MM.1S (cell line): ENCODE data around the gene SLC12A4.
A peak's percentile ranks its signal among the peaks of the same experiment; 100 is the strongest.

Experiments used
- DNase-seq: peaks from one replicate; pipeline ENCODE4 v3.0.0-alpha.2; 2015
- H2AFZ ChIP-seq: fragments of 300-600 bp; sonication (generic); 2 replicates; pipeline ENCODE4 v1.6.0; 2016; ENCODE audit warnings: antibody characterized with exemption, low read length
- H3F3A ChIP-seq: fragments of 300-600 bp; sonication (generic); 2 replicates; pipeline ENCODE4 v1.6.1; 2016; ENCODE audit warnings: mild to moderate bottlenecking, antibody characterized with exemption, low read length, moderate library complexity, mixed read lengths; ENCODE audit not compliant: insufficient read depth
- H3K27ac ChIP-seq: fragments of 300-600 bp; sonication (generic); 2 replicates; pipeline ENCODE4 v1.5.1; 2016; ENCODE audit warnings: mild to moderate bottlenecking, low read length
- H3K27me3 ChIP-seq: fragments of 300-600 bp; sonication (generic); replicated peaks from 2 replicates; pipeline ENCODE4 v1.6.0; 2016; ENCODE audit warnings: low read length; ENCODE audit not compliant: insufficient read depth
- H3K36me3 ChIP-seq: fragments of 300-600 bp; sonication (generic); replicated peaks from 2 replicates; pipeline ENCODE4 v1.6.1; 2016; ENCODE audit warnings: mild to moderate bottlenecking, low read length, mixed read lengths; ENCODE audit not compliant: insufficient read depth
- H3K4me1 ChIP-seq: fragments of 300-600 bp; sonication (generic); 2 replicates; pipeline ENCODE4 v1.6.1; 2016; ENCODE audit warnings: low read length, mixed read lengths
- H3K4me2 ChIP-seq: fragments of 300-600 bp; sonication (generic); 2 replicates; pipeline ENCODE4 v1.6.0; 2016; ENCODE audit warnings: low read depth, low read length
- H3K4me3 ChIP-seq: fragments of 300-600 bp; sonication (generic); 2 replicates; pipeline ENCODE4 v1.5.1; 2016; ENCODE audit warnings: low read length, mixed read lengths
- H3K79me2 ChIP-seq: fragments of 300-600 bp; sonication (generic); 2 replicates; pipeline ENCODE4 v1.6.1; 2016; ENCODE audit warnings: mixed run types, low read length, mixed read lengths
- H3K9ac ChIP-seq: fragments of 300-600 bp; sonication (generic); 2 replicates; pipeline ENCODE4 v1.6.1; 2016; ENCODE audit warnings: low read length, mixed read lengths
- H3K9me2 ChIP-seq: fragments of 300-600 bp; sonication (generic); replicated peaks from 2 replicates; pipeline ENCODE4 v1.6.1; 2016; ENCODE audit warnings: mild to moderate bottlenecking, low read length, mixed read lengths; ENCODE audit not compliant: insufficient read depth
- H3K9me3 ChIP-seq: fragments of 300-600 bp; sonication (generic); replicated peaks from 2 replicates; pipeline ENCODE4 v1.6.1; 2016; ENCODE audit warnings: mild to moderate bottlenecking, low read length, mixed read lengths; ENCODE audit not compliant: insufficient read depth
- H4K20me1 ChIP-seq: fragments of 300-600 bp; sonication (generic); 2 replicates; pipeline ENCODE4 v1.6.1; 2016; ENCODE audit warnings: mild to moderate bottlenecking, low read length, moderate library complexity, mixed read lengths; ENCODE audit not compliant: insufficient read depth
- CTCF ChIP-seq: fragments of 300-600 bp; sonication (generic); IDR thresholded peaks from 2 replicates; pipeline ENCODE4 v1.5.1; 2016; ENCODE audit warnings: antibody characterized with exemption, low read length, mixed read lengths
- EZH2 ChIP-seq: fragments of 300-600 bp; sonication (generic); optimal IDR thresholded peaks from 2 replicates; pipeline ENCODE3; 2017; ENCODE audit warnings: low read depth, mild to moderate bottlenecking, antibody characterized with exemption, low read length, mixed read lengths
- EZH2phosphoT487 ChIP-seq: fragments of 300-600 bp; sonication (generic); IDR thresholded peaks from 2 replicates; pipeline ENCODE4 v1.6.1; 2018; ENCODE audit warnings: antibody characterized with exemption, low read length

The SLC12A4 gene

DNA sequence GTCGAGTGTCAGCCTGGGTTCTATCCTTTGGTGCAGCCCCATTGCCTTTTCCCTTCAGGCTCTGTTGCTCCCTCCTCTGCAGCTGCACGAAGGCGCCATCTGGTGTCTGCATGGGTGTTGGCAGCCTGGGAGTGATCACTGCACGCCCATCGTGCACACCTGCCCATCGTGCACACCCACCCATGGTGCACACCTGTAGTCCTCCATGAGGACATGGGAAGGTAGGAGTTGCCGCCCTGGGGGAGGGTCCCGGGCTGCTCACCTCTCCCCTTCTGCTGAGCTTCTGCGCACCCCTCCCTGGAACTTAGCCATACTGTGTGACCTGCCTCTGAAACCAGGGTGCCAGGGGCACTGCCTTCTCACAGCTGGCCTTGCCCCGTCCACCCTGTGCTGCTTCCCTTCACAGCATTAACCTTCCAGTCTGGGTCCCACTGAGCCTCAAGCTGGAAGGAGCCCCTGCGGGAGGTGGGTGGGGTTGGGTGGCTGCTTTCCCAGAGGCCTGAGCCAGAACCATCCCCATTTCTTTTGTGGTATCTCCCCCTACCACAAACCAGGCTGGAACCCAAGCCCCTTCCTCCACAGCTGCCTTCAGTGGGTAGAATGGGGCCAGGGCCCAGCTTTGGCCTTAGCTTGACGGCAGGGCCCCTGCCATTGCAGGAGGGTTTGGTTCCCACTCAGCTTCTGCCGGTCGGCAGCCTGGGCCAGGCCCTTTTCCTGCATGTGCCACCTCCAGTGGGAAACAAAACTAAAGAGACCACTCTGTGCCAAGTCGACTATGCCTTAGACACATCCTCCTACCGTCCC, 39.7 kb downstream of the SLC12A4 start:
- H3K9ac ChIP-seq = no peak overlapping the region
- H3K9me3 ChIP-seq = no peaks in the 10 kb centered on the region
- no peaks in the 10 kb centered on the region for H3F3A ChIP-seq
- DNase-seq = peak; percentile 73
- no peak overlapping the region for H3K4me3 ChIP-seq
- H3K79me2 ChIP-seq = no peaks in the 10 kb centered on the region
- no peaks in the 10 kb centered on the region for H3K4me1 ChIP-seq
- no peak overlapping the region for H3K27ac ChIP-seq
- no peaks in the 10 kb centered on the region for H4K20me1 ChIP-seq
- TF ChIP-seq EZH2phosphoT487 = no peak
- TF ChIP-seq CTCF = peak; percentile 94
- H3K4me2 ChIP-seq = no peak overlapping the region
- H2AFZ ChIP-seq = no peak overlapping the region
- no peaks in the 10 kb centered on the region for H3K9me2 ChIP-seq
- H3K27me3 ChIP-seq = no peaks in the 10 kb centered on the region
- H3K36me3 ChIP-seq = no peaks in the 10 kb centered on the region

GRCh38 chr16:67928147-67928546, 40.3 kb downstream of the SLC12A4 start:
- no peaks in the 10 kb centered on the region for H3F3A ChIP-seq
- no peak overlapping the region for H3K27ac ChIP-seq
- H3K9ac ChIP-seq = no peak overlapping the region
- DNase-seq = no peak
- no peaks in the 10 kb centered on the region for H3K79me2 ChIP-seq
- H3K4me1 ChIP-seq = no peaks in the 10 kb centered on the region
- H3K27me3 ChIP-seq = no peaks in the 10 kb centered on the region
- H3K9me2 ChIP-seq = no peaks in the 10 kb centered on the region
- H4K20me1 ChIP-seq = no peaks in the 10 kb centered on the region
- no peaks in the 10 kb centered on the region for H3K9me3 ChIP-seq
- H3K4me2 ChIP-seq = no peak overlapping the region
- no peaks in the 10 kb centered on the region for H3K36me3 ChIP-seq
- H3K4me3 ChIP-seq = no peak overlapping the region
- no peak for TF ChIP-seq CTCF
- no peak for TF ChIP-seq EZH2
- no peak for TF ChIP-seq EZH2phosphoT487
- H2AFZ ChIP-seq = no peak overlapping the region

DNA sequence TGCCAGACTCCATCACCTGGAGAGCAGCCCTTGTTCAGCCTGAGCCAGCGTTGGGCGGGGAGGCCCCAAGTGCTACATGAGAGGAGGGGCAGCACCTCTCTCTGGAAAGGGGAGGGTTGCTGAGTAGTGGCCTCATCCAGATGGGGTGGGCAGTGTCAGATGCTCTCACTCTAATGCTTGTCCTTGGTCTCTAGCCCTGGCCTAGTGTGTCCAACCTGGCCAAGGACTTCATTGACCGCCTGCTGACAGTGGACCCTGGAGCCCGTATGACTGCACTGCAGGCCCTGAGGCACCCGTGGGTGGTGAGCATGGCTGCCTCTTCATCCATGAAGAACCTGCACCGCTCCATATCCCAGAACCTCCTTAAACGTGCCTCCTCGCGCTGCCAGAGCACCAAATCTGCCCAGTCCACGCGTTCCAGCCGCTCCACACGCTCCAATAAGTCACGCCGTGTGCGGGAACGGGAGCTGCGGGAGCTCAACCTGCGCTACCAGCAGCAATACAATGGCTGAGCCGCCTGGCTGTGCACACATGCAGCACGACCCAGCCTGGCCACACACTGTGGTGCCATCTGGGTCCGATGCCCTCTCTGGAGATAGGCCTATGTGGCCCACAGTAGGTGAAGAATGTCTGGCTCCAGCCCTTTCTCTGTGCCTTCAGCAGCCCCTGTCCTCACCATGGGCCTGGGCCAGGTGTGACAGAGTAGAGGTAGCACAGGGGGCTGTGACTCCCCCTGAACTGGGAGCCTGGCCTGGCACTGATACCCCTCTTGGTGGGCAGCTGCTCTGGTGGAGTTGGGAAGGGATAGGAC, 41.1 kb downstream of the SLC12A4 start:
- H3F3A ChIP-seq = no peaks in the 10 kb centered on the region
- no peaks in the 10 kb centered on the region for H3K79me2 ChIP-seq
- H4K20me1 ChIP-seq = no peaks in the 10 kb centered on the region
- H3K9me2 ChIP-seq = no peaks in the 10 kb centered on the region
- H3K4me1 ChIP-seq = no peaks in the 10 kb centered on the region
- H2AFZ ChIP-seq = no peak overlapping the region
- no peak for DNase-seq
- H3K27ac ChIP-seq = no peak overlapping the region
- no peaks in the 10 kb centered on the region for H3K36me3 ChIP-seq
- H3K4me3 ChIP-seq = no peak overlapping the region
- TF ChIP-seq EZH2phosphoT487 (no peak), CTCF (no peak), EZH2 (no peak)
- no peak overlapping the region for H3K4me2 ChIP-seq
- H3K9me3 ChIP-seq = no peaks in the 10 kb centered on the region
- H3K27me3 ChIP-seq = no peaks in the 10 kb centered on the region
- no peak overlapping the region for H3K9ac ChIP-seq
